OCI-LY3 (cell line): ENCODE results near the gene ZFYVE9.

Source experiments
- CTCF ChIP-seq: fragments of 200-600, 300-600 bp; sonication (generic); IDR thresholded peaks from 2 replicates; pipeline ENCODE4 v1.5.1; 2014; ENCODE audit warnings: antibody characterized with exemption, low read length, low read depth
- EZH2phosphoT487 ChIP-seq: fragments of 200-600 bp; shearing (Covaris generic); IDR thresholded peaks from 2 replicates; pipeline ENCODE4 v1.6.1; 2018; ENCODE audit warnings: antibody characterized with exemption, mixed run types, low read depth

DNA sequence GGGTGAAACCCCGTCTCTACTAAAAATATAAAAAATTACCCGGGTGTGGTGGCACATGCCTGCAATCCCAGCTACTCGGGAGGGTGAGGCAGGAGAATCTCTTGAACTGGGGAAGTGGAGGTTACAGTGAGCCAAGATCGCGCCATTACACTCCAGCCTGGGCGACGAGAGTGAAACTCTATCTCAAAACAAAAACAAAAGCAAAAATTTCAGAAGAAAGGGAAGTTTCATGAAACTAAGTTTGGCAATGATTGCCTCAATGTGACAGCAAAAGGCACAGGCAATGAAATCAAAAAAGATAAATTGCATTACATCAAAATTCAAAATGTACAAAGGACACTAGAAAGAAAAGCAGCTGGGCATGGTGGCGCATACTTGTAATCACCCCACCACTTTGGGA, 45.7 kb upstream of the ZFYVE9 start:
- TF ChIP-seq CTCF (no peak), EZH2phosphoT487 (no peak)
